ENCODE measurements around the gene TBC1D4. TPM values are rescaled to one million over a fixed set of nuclear protein-coding genes. Genes with fewer than 3 reads are reported as not detected.

Gene TBC1D4
- total RNA-seq, 1 donor from 2014 or later, result 12.2 TPM

DNA sequence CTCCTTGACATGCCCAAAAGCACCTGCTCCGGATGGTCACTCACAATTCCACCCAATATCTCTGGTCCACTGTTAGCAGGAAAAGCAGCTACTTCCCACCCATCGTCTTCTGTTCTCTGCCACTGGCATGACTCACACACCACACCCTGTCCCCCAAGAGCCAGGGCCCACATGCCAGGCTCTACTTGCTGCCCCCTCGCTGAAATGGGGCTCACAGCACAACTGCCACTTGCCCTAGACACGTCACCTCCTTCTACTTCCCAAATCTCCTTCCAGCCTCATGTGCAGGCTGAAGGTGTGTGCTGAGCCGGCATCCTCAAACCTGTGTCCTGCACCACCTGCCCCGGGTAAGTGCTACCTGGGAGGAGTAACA lies 65.0 kb downstream of the TBC1D4 start:
- ATAC-seq, result peak; percentile 55

DNA sequence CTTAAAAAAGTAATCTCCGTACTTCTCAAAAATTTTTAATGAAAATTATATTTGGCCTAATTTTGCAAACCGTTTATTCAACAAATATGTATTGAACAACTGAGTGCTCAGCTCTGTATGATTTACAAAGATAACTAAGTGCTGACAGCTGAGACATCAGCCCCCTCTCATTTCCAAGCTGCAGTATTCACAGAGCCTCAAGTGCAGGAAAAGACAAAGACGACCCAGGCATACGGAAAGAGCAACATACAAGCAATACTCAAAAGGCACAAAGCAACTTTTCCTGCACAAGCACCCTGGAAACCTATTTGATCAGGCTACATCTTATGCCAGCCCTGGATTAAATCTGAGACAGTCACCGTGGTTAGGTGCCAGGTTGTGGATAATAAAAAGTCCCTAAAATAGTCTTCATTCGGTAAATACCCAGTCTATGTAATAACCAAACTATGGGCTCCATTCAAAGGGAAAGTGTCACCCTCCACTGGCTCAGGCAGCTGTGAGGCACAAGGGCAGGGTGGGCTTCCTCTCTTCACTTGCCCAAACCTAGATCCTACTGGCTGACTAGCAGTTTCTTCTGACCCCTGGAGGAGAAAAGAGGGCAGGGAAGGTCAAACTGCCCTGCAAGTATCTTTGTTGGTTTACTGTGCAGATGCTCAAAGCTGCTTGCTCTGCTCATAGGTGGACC lies 65.5 kb downstream of the TBC1D4 start:
- ATAC-seq, result no peak

DNA sequence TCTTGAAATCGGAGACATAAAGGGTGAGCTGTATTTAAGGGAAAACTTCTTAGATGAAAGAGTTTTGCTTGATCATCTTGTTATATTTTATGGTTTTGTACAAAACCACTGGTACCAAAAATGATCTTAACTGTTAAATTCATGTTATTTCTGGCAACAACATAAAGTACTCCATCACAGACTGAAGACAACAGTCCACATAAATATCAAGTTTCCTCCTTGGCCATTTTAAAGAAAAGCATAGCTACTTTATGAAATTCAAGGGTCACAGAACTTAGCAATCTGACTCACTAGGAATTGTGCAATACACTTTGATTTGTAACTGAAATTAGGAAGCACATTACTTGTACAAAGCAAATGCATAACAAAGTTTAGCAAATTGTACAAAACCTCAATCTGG lies 66.3 kb downstream of the TBC1D4 start:
- ATAC-seq, result no peak

- ATAC-seq, result peak; percentile 35
These were observed 66.8 kb downstream of the TBC1D4 start for GRCh38 chr13:75415171-75415570.

DNA sequence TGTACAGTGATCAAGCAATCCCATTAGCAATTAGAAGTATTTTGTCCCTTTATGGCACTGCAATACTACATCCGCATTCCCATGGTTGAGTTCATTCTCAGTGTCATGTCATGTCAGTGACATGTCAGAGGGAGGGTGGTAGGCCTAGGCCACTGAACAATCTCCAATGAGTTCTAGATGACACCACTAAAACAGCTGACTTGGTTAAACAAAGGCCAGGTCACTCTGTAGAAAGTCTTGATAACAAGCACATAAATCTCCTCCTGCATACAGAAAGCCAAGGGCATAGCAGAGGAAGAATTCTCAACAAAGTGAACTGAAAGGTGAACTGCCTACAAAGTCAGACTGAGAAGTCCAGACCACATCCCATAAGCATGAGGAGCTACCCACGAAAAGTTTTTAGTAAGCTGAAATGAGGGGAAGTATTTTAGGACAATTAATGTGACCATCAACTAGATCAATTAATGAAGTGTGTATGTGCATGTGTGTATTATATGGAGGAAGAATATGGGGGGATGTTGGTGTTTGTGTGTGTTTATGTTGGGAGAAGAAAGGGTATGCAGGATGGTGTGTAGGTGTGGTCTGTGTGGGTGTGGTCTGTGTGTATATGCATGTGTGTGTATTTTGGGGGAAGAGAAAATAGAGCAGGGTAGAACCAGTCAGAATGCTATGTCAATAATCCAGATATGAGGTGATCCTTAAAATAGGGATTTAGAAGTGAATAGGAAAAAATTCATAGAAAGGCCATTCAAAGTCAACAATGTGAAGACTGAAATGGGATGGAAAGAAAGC lies 67.7 kb downstream of the TBC1D4 start:
- ATAC-seq, result no peak

- ATAC-seq, result no peak
These were observed 69.9 kb downstream of the TBC1D4 start for GRCh38 chr13:75411924-75412537.

- peak; percentile 10 for ATAC-seq
These were observed 71.8 kb downstream of the TBC1D4 start for GRCh38 chr13:75410207-75410606.

GRCh38 chr13:75407998-75408397 lies 74.0 kb downstream of the TBC1D4 start:
- ATAC-seq, result no peak

DNA sequence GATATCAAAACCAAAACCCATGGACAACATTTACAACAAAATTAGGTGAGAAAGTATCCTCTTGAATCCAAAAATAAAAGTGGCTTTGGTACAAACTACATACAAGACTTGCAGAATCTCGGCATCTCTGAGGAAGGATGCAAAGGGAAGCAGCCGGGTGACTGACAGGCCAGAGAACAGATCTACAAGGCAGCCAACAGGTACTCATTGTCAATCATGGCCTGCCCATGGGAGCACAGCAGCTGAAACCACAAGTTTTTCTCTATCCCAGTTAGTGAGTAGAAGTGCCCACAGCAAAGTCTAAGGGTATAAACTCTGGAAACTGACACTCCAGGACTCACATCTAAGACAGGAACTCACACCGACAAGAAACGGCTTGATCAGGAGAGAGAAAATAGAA lies 74.5 kb downstream of the TBC1D4 start:
- no peak for ATAC-seq

- ATAC-seq, result no peak
These were observed 75.8 kb downstream of the TBC1D4 start for GRCh38 chr13:75405976-75406703.

- ATAC-seq, result no peak
These were observed 77.2 kb downstream of the TBC1D4 start for GRCh38 chr13:75404726-75405125.

- ATAC-seq, result no peak
These were observed 79.2 kb downstream of the TBC1D4 start for GRCh38 chr13:75402787-75403186.

DNA sequence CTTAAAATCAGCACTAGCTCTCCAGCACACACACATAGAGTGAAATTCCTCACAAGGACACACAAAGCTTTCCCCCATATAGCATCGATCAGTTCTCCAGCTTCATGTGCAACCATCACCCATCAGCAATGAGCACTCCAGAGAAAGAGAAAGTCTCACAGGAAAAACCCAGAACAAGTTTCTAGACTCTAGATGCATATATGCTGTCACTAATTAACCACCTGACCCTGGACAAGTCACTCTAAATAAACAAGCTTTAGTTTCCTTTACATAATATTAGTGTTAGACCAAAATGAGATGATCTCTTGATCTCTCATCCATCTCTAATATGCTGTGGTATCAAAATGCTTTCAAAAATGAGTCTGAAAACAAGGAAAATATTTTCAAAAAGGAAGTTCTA lies 81.2 kb downstream of the TBC1D4 start:
- ATAC-seq, result no peak

- no peak for ATAC-seq
These were observed 82.1 kb downstream of the TBC1D4 start for GRCh38 chr13:75399879-75400217.

DNA sequence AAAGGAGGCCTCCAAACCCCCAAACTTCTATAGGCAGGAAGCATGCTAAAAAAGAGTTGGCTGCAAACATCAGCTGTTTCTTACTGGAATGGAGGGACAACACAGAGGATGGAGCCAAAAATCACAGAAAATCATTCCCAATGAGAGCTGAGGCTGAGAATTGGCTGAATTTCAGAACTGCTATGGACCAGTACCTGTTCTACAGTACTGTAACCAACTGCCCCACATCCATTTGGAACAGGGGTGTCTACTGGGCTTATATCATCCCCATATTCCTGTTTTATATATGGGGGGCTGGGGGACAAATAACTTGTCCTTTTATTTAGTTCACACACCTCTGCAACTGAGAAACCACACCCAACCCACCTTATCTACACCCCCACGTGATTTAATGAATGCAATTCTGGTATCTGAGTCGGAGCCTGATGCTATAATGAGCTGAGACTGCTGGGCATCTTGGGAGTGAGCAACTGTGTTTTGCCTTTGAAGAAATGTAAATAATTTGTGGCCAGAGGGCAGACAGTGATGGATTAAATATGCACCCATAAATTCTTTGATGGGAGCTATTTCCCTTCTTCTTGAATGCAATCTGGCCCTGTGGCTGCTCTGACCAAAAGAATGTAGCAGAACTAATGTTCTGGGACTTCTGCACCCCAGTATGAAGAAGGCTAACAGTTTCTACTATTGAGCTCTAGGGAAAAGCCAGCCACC lies 82.6 kb downstream of the TBC1D4 start:
- ATAC-seq, result no peak

DNA sequence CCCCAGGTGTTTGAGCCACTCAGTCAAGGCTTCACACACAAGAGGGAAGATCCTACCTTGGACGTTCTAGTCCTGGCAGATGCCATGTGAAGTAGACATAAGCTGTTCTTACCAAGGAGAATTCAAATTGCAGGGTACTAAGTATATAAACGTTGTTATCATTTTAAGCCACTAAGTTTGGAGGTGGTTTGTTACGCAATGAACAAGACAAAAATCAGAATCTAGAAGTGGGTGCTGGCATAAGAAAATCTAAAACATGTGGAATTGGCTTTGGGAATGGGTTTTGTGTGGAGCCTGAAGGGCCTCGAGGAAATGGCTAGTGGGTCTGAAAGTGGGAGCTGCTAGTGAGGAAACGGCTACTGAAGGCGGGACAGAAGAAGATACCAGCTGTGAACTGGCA lies 83.9 kb downstream of the TBC1D4 start:
- no peak for ATAC-seq

DNA sequence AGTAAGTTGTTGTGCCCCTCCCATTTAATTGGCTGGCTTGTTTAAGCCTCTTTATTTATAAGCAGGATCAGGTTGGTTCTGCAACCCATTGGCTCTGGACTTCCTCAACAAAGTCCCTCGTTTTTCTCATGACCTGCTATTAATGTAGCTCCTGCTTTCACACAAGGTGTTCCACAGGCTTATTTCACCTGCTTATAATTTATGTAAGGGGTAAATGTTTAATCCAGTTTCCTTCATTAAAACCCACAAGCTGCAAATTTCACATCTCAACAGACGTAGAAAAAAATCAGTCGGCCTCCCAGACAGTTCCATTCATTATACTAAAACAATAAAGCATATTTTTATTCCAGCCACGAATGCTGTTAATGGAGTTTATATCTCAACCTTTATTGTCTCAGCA lies 86.1 kb downstream of the TBC1D4 start:
- ATAC-seq, result no peak

GRCh38 chr13:75395066-75395465 lies 86.9 kb downstream of the TBC1D4 start:
- no peak for ATAC-seq

GRCh38 chr13:75393839-75394520 lies 88.0 kb downstream of the TBC1D4 start:
- ATAC-seq, result no peak

GRCh38 chr13:75391432-75392100 lies 90.4 kb downstream of the TBC1D4 start:
- no peak for ATAC-seq

- ATAC-seq, result no peak
These were observed 91.7 kb downstream of the TBC1D4 start for GRCh38 chr13:75390229-75390628.

DNA sequence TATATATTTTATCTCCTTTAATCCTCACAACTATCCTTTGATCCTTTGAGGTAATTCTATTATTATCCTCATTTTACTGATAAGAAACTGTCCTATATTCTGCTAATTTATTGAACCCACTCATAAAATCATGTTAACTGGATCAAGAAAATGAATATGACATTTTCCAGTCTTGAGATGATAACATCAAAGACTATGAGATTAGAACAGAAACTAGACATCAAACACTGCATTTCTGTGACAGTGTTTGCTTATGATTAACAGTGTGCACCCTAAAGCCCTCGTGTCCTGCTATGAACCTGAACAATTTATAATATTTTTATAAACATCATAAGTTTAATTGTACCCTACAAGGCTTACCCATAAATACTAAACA lies 96.3 kb downstream of the TBC1D4 start:
- no peak for ATAC-seq

Data from esophagus mucosa (tissue), 1 donor.